ENCODE data around the gene PRKD2. TPM values are rescaled to one million over a fixed set of nuclear protein-coding genes. Genes with fewer than 3 reads are reported as not detected.

Gene PRKD2
- total RNA-seq, 1 donor from 2014 or later = 56.8 TPM

DNA sequence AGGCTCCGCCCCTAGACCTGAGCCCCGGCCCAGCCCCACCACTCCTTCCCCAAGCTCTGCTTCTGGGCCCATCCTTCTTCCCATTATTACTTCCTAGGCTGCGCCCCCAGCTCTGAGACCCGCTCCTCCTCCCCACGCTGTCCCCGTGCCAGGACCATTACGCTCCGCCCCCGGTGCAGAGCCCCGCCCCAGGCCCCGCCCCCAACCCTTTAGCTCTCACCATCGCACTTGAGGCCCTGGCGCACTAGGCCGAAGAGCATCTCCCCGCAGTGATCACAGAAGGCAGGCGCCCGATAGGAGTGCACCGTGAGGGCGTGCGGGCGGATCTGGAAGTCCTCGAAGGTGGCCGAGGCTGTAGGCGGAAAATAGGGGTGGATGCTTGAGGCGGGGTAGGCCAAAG is 6.2 kb downstream of the PRKD2 start:
- Mint-ChIP-seq H3K9me3 (no peaks in the 10 kb centered on the region), H3K27me3 (no peaks in the 10 kb centered on the region), H3K27ac (no peak overlapping the region), H3K36me3 (peaks cover 4% of the 10 kb centered on the region), H3K4me3 (no peak overlapping the region), H3K4me1 (ENCODE audit: unreplicated experiment) (peaks cover 13% of the 10 kb centered on the region)
- DNase-seq (ENCODE audit: extremely low spot score, unreplicated experiment) = no peak
- TF ChIP-seq, protein P1, sequence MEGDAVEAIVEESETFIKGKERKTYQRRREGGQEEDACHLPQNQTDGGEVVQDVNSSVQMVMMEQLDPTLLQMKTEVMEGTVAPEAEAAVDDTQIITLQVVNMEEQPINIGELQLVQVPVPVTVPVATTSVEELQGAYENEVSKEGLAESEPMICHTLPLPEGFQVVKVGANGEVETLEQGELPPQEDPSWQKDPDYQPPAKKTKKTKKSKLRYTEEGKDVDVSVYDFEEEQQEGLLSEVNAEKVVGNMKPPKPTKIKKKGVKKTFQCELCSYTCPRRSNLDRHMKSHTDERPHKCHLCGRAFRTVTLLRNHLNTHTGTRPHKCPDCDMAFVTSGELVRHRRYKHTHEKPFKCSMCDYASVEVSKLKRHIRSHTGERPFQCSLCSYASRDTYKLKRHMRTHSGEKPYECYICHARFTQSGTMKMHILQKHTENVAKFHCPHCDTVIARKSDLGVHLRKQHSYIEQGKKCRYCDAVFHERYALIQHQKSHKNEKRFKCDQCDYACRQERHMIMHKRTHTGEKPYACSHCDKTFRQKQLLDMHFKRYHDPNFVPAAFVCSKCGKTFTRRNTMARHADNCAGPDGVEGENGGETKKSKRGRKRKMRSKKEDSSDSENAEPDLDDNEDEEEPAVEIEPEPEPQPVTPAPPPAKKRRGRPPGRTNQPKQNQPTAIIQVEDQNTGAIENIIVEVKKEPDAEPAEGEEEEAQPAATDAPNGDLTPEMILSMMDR (conservative IDR thresholded peaks at IDR 0.05) = no peak

DNA sequence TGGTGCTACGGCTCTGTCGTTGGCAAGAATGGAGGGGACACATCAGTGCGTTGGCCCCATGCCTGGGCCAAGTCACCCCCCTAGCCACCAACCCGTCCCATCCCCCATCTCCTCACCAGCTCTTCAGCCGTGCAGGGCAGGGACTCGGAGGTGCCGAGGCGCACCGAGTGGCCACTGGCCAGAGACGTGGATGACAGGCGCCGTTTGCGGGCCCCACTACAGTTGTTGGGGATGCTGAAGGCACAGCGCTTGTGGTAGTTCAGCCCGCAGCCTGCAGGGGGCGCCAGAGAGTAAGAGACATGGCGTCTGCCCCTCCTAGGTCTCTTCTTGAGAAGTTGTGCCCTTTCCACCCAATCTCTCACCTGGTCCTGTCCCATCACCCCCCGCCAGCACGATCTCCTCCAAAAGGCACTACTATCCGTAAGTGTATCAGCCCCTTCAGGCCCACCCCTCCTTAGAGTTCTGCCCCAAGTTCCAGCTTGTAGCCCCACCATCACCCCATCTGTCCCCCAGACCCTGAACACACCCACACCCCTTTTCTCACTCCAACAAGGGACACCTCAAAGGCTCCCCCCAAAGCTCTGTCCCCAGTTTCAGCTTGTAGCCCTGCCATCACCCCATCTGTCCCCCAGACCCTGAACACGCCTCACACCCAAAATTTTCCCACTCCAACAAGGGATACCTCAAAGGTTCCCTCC is 12.4 kb downstream of the PRKD2 start:
- Mint-ChIP-seq H3K9me3 (no peaks in the 10 kb centered on the region), H3K27me3 (no peaks in the 10 kb centered on the region), H3K4me3 (no peak overlapping the region), H3K36me3 (peaks cover 9% of the 10 kb centered on the region), H3K4me1 (ENCODE audit: unreplicated experiment) (no peaks in the 10 kb centered on the region), H3K27ac (no peak overlapping the region)
- DNase-seq (ENCODE audit: extremely low spot score, unreplicated experiment) = no peak
- TF ChIP-seq, protein P1 (conservative IDR thresholded peaks at IDR 0.05) = peak; percentile 90

DNA sequence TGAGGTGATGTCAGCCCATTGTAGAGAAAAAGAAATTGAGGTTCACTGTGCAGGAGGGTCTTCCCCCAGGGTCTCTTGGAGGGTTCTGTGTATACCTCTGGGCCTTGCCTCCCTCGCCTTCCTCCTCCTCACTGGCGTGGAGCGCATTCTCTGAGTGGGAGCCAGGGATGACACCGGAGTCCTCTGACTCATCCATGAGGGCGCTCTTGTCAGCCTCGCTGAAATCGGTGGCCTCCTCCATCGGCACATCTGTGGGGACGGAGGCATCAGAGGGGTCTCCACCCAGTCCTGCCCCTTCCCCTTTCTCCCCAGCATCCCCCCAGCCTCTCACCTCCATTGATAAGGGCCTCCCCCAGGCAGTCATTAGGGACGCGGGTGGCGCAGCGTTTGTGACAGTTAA is 16.2 kb downstream of the PRKD2 start:
- Mint-ChIP-seq H3K36me3 (peaks cover 18% of the 10 kb centered on the region), H3K9me3 (no peaks in the 10 kb centered on the region), H3K4me3 (no peak overlapping the region), H3K4me1 (ENCODE audit: unreplicated experiment) (peaks cover 4% of the 10 kb centered on the region), H3K27ac (no peak overlapping the region), H3K27me3 (no peaks in the 10 kb centered on the region)
- TF ChIP-seq, protein P1 (conservative IDR thresholded peaks at IDR 0.05) = no peak
- no peak for DNase-seq (ENCODE audit: extremely low spot score, unreplicated experiment)

DNA sequence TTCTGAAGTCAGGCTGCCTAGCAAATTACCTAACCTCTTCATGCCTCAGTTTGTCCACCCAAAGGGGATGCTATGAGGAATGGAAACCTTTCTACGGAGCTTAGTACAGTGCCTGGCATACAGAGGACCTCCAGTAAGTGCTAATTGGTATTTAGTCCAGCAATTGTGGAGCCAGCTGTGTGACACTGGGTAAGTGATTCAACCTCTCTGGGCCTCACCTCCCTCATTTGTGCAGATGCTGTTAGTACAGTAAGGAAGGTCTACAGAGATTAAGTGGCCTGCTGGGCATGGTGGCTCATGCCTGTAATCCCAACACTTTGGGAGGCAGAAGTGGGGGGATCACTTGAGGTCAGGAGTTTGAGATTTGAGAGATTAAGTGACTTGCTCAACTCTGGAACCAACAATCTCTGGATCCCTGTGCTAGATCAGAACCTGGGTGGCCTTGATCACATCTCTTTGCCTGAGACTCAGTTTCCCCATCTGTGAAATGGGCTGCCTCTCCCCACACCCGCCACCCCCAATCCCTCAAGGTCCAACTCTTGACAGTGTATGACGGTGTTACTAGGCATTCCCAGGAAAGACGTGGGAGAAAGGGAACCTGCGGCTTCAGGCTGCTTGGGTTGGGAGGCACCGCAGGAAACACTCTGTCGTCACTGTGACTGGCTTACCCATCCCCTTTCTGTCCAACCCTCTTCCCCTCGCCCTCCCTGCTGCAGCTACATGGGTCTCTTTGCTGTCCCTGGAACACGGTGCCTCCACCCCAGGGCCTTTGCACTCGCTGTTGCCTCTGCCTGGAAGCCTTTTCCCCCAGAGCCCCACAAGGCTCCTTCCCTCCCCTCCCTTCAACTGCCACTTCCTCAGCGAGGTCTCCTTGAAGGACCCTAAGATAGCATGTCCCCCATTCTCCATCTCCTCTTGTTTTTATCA is 18.3 kb downstream of the PRKD2 start:
- Mint-ChIP-seq H3K27ac (no peak overlapping the region), H3K4me1 (ENCODE audit: unreplicated experiment) (peaks cover 4% of the 10 kb centered on the region), H3K4me3 (no peak overlapping the region), H3K27me3 (no peaks in the 10 kb centered on the region), H3K36me3 (peaks cover 13% of the 10 kb centered on the region), H3K9me3 (no peaks in the 10 kb centered on the region)
- TF ChIP-seq, protein P1 (conservative IDR thresholded peaks at IDR 0.05) = no peak
- DNase-seq (ENCODE audit: extremely low spot score, unreplicated experiment) = no peak

DNA sequence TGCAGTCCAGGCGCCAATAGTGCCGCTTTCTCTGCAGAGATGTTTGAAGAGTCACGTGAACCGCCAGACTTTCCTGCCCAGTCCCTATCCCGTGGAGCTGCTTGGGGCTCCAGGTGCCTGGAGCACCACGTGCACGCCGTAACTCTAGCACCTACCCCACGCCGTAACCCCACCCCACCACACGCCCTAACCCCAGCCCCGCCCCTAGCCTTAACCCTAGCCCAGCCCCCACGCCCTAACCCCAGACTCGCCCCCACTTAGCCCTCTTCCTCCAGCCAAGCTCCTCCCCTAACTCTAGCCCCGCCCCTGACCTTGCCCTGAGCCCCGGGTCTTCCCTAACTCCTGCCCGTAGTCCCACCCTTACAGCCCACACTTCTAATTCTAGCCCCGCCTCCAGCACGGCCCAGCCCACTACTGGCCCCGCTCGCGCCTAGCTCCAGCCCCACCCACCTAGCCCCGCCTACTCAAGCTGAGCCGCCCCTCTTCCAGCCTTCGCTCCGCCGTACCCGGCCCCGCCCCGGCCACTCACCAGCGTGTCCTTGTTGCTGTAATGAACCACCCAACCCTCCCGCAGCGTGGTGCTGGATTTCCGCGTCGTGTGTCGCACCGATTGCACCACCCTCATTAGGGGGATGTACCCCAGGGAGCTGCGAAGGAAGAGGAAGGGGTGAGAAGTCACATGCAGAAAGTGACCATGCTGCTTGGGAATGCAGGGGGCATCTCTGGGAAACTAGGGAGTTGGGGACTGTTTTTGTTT is 19.5 kb downstream of the PRKD2 start:
- Mint-ChIP-seq H3K36me3 (peaks cover 21% of the 10 kb centered on the region), H3K27me3 (no peaks in the 10 kb centered on the region), H3K4me1 (ENCODE audit: unreplicated experiment) (peaks cover 4% of the 10 kb centered on the region), H3K4me3 (peak overlapping the region; percentile 28), H3K9me3 (no peaks in the 10 kb centered on the region), H3K27ac (peak overlapping the region; percentile 42)
- TF ChIP-seq, protein P1 (conservative IDR thresholded peaks at IDR 0.05) = no peak
- peak; percentile 88 for DNase-seq (ENCODE audit: extremely low spot score, unreplicated experiment)

Data from type B pancreatic cell (in vitro differentiated cells).